Measurements from ENCODE around the gene PANK4. TPM values are rescaled to one million over a fixed set of nuclear protein-coding genes. Genes with fewer than 3 reads are reported as not detected.

PANK4 gene
- total and polyA plus RNA-seq, 2 experiments from 2014 or later, result 18.5 to 21.3 TPM

- TF ChIP-seq EZH2 (IDR thresholded peaks at IDR 0.05; ENCODE audit: borderline replicate concordance), result no peak
- TF ChIP-seq CTCF (IDR thresholded peaks at IDR 0.05; ENCODE audit: poor library complexity), result no peak
- TF ChIP-seq EZH2phosphoT487 (IDR thresholded peaks at IDR 0.05; ENCODE audit: low read depth, severe bottlenecking, unreplicated experiment), result no peak
- Histone ChIP-seq H3K4me3 (no peak overlapping the region), H3K36me3 (replicated peaks; ENCODE audit: insufficient read depth, low read depth) (no peaks in the 10 kb centered on the region), H3K4me2 (no peak overlapping the region), H3K9me2 (replicated peaks; ENCODE audit: insufficient read depth) (no peaks in the 10 kb centered on the region), H2AFZ (no peak overlapping the region), H3K27me3 (peaks cover 10% of the 10 kb centered on the region), H3K79me2 (no peaks in the 10 kb centered on the region), H4K20me1 (ENCODE audit: insufficient read depth, poor library complexity, severe bottlenecking) (no peaks in the 10 kb centered on the region), H3K9me3 (ENCODE audit: low read depth) (no peaks in the 10 kb centered on the region), H3K27ac (no peak overlapping the region), H3K4me1 (ENCODE audit: insufficient read depth) (no peaks in the 10 kb centered on the region)
- no peak for DNase-seq (ENCODE audit: low spot score)
- WGBS (ENCODE audit: low lambda C conversion rate, missing lambda C conversion rate), result 16% methylated on average over 23 of the region's 30 CpGs
Measured at GRCh38 chr1:2466958-2467554, 59.3 kb downstream of the PANK4 start.

GRCh38 chr1:2466270-2466665 lies 60.1 kb downstream of the PANK4 start:
- no peaks in the 10 kb centered on the region for H4K20me1 ChIP-seq (ENCODE audit: insufficient read depth, poor library complexity, severe bottlenecking)
- no peaks in the 10 kb centered on the region for H3K4me1 ChIP-seq (ENCODE audit: insufficient read depth)
- peaks cover 10% of the 10 kb centered on the region for H3K27me3 ChIP-seq
- H3K27ac ChIP-seq, result no peak overlapping the region
- no peak overlapping the region for H3K4me3 ChIP-seq
- H3K4me2 ChIP-seq, result no peak overlapping the region
- no peaks in the 10 kb centered on the region for H3K9me2 ChIP-seq (replicated peaks; ENCODE audit: insufficient read depth)
- H3K79me2 ChIP-seq, result no peaks in the 10 kb centered on the region
- no peak overlapping the region for H2AFZ ChIP-seq
- no peaks in the 10 kb centered on the region for H3K9me3 ChIP-seq (ENCODE audit: low read depth)
- no peak for TF ChIP-seq CTCF (IDR thresholded peaks at IDR 0.05; ENCODE audit: poor library complexity)
- no peak for TF ChIP-seq EZH2phosphoT487 (IDR thresholded peaks at IDR 0.05; ENCODE audit: low read depth, severe bottlenecking, unreplicated experiment)
- no peak for TF ChIP-seq EZH2 (IDR thresholded peaks at IDR 0.05; ENCODE audit: borderline replicate concordance)
- H3K36me3 ChIP-seq (replicated peaks; ENCODE audit: insufficient read depth, low read depth), result no peaks in the 10 kb centered on the region
- WGBS (ENCODE audit: low lambda C conversion rate, missing lambda C conversion rate), result 73% methylated on average over 12 of the region's 12 CpGs
- no peak for DNase-seq (ENCODE audit: low spot score)

- no peaks in the 10 kb centered on the region for H3K9me3 ChIP-seq (ENCODE audit: low read depth)
- no peak for DNase-seq (ENCODE audit: low spot score)
- no peak overlapping the region for H3K27ac ChIP-seq
- TF ChIP-seq EZH2 (IDR thresholded peaks at IDR 0.05; ENCODE audit: borderline replicate concordance), result no peak
- no peak for TF ChIP-seq CTCF (IDR thresholded peaks at IDR 0.05; ENCODE audit: poor library complexity)
- no peak for TF ChIP-seq EZH2phosphoT487 (IDR thresholded peaks at IDR 0.05; ENCODE audit: low read depth, severe bottlenecking, unreplicated experiment)
- no peaks in the 10 kb centered on the region for H3K36me3 ChIP-seq (replicated peaks; ENCODE audit: insufficient read depth, low read depth)
- no peaks in the 10 kb centered on the region for H3K4me1 ChIP-seq (ENCODE audit: insufficient read depth)
- no peaks in the 10 kb centered on the region for H3K9me2 ChIP-seq (replicated peaks; ENCODE audit: insufficient read depth)
- H3K79me2 ChIP-seq, result no peaks in the 10 kb centered on the region
- whole genome bisulfite sequencing (ENCODE audit: low lambda C conversion rate, missing lambda C conversion rate), result 87% methylated on average over 28 of the region's 33 CpGs
- no peak overlapping the region for H2AFZ ChIP-seq
- no peak overlapping the region for H3K4me2 ChIP-seq
- H4K20me1 ChIP-seq (ENCODE audit: insufficient read depth, poor library complexity, severe bottlenecking), result no peaks in the 10 kb centered on the region
- peaks cover 10% of the 10 kb centered on the region for H3K27me3 ChIP-seq
- no peak overlapping the region for H3K4me3 ChIP-seq
Measured at GRCh38 chr1:2465371-2466269, 60.8 kb downstream of the PANK4 start.
